GM19043 (cell line): ENCODE results near the gene CBLB.

Experiments used
- ATAC-seq: cut with Tn5 transposase; IDR thresholded peaks from one replicate; pipeline ENCODE4 v1.9.1; 2021; ENCODE audit warnings: low read depth; ENCODE audit not compliant: unreplicated experiment

The CBLB gene

GRCh38 chr3:105791919-105792786 lies 76.7 kb downstream of the CBLB start:
- ATAC-seq, result no peak

GRCh38 chr3:105791131-105791530 lies 77.7 kb downstream of the CBLB start:
- ATAC-seq, result no peak

- ATAC-seq, result no peak
Measured at GRCh38 chr3:105790534-105790933, 78.3 kb downstream of the CBLB start.

GRCh38 chr3:105788593-105788992 lies 80.2 kb downstream of the CBLB start:
- no peak for ATAC-seq

- no peak for ATAC-seq
Measured at GRCh38 chr3:105787453-105787852, 81.4 kb downstream of the CBLB start.

GRCh38 chr3:105786990-105787389 lies 81.8 kb downstream of the CBLB start:
- no peak for ATAC-seq

DNA sequence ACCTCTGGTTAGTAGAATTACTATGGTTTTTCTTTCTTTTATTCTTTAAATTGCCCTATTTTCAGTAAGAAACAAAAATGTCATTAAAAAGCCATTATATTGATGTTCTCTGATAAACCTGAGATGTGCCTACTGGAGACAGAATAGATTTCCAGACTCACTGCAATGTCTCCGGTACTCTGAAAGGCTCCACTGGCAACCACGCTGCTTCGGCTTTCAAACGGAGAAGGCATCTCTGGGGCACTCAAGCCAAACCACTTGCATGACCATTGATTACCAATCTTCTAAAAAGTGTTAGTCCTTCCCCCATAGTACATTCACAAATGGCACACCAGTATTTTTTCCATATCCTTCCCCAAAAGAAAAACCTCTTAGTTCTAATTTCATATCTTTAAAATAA lies 82.6 kb downstream of the CBLB start:
- ATAC-seq, result no peak

DNA sequence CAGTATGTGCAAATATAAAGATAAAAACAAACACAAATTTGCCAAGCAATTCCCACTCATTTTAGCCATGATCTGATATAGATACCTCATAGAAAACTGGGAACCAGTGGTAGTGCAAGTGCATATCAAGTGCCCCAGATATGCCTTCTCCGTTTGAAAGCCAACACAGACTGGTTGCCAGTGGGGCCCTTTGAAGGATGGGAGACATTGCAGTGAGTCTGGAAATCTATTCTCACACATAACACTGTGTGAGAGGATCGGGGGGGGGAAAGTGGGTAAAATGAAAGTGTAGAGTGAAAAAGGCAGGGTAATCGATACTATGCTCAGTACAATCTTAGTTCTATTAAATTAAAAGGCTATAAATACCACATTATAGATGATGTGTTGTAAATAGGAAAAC lies 83.0 kb downstream of the CBLB start:
- no peak for ATAC-seq

GRCh38 chr3:105783631-105784030 lies 85.2 kb downstream of the CBLB start:
- no peak for ATAC-seq

GRCh38 chr3:105781871-105782270 lies 86.9 kb downstream of the CBLB start:
- ATAC-seq, result no peak

- ATAC-seq, result no peak
Measured at GRCh38 chr3:105780107-105780506, 88.7 kb downstream of the CBLB start.

GRCh38 chr3:105775368-105775767 lies 93.4 kb downstream of the CBLB start:
- ATAC-seq, result no peak

DNA sequence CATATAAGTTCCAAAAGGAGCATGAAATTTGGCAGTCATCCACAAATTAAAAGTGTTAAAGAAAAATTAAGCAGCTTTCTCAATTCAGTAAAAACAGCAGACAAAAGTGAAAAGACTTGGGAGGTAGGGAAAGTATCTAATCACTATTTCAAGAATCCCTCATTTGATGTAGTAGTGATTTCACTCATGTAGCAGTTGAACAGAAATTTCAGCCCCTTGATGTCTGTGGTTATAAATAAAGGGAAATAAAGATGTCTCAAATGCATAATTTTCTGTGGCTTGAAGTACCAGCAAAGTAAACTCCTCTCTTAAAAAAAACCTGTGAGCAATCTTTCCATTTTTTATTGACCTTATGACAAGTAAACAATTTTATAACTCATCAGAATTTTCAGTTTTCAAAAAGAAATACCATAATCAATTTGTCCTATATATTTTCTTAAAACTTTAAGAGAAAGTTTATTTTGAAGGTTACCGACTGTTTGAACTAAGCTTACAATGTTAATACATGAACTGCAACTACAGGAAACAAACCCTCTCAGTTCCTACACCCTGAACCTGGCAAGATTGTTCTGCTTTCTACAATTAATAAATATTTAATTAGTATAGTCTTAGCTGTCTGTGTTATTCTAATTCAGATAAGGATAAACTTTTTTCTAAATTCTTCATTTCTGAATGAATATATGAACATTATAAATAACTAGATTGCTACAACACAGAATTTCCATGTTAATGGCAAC lies 94.2 kb downstream of the CBLB start:
- peak; percentile 52 for ATAC-seq

- ATAC-seq, result no peak
Measured at GRCh38 chr3:105773291-105773690, 95.5 kb downstream of the CBLB start.

GRCh38 chr3:105772635-105773034 lies 96.2 kb downstream of the CBLB start:
- no peak for ATAC-seq

- ATAC-seq, result no peak
Measured at GRCh38 chr3:105771392-105771791, 97.4 kb downstream of the CBLB start.

- ATAC-seq, result no peak
Measured at GRCh38 chr3:105770410-105770809, 98.4 kb downstream of the CBLB start.

DNA sequence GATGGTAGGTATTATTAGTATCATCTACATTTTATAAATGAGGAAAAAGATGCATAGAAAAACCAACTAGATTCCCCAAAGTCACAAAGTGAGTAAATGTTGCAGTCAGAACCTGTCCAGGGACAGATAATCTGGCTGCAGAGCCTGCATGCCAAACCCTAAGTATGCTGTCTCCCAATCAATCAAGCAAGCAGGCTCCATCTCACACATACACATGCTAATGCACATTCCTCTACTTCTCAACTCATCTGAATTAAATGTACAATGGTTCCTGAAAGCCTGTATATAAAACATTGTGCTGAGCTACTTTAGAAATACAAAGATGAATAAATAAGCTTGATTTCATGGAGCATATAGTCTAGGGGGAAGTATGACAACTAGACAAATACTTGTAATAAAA lies 101.0 kb downstream of the CBLB start:
- ATAC-seq, result no peak

DNA sequence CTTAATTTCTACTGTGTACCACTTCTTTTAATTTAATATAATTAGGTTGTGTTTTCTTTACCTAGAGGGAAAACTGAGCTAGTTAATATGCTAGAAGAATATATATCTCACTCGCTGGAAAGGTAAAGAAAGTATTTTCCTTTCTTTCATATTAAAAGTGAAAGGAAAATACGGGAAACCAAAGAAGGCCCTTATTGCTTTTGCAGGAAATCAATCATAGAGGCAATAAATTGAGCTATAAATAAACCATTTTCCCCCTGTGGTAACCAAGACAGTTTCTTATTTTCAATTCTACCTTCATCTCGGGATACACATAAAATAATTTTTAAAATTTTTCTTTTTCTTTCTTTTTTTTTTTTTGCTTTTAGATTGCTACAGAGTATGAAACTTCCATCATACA lies 101.6 kb downstream of the CBLB start:
- ATAC-seq, result no peak

DNA sequence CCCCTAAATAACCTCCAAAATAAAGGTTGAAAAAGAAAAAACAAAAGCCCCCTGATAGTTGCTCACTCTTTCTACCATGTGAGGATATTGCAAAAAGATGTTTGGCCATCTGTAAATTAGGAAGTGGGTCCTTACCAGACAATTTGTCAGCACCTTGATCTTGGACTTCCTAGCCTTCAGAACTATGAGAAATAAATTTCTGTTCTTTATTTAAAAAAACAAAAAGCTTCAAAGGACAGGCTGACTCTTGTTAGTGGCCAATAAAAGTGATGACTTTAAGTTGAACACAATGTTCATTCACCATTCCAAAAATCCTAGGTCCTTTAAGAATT lies 103.5 kb downstream of the CBLB start:
- no peak for ATAC-seq

- ATAC-seq, result no peak
Measured at GRCh38 chr3:105764378-105765307, 104.2 kb downstream of the CBLB start.
